ENCODE data around the gene PARP12. TPM values are rescaled to one million over a fixed set of nuclear protein-coding genes. Genes with fewer than 3 reads are reported as not detected.

Gene PARP12
- total RNA-seq, 1 donor from 2014 or later = 2.9 TPM

GRCh38 chr7:139976055-139976837 is 86.5 kb downstream of the PARP12 start:
- FAIRE-seq = no peak
- no peak for DNase-seq (ENCODE audit: low spot score in 2 of 2)

GRCh38 chr7:139974179-139974811 is 88.5 kb downstream of the PARP12 start:
- DNase-seq (ENCODE audit: low spot score in 2 of 2) (no peak), FAIRE-seq (no peak)

Small RNAs within 50 kb of the gene (small RNA-seq; reads per million reads assigned to genes)
- gene RF00019 = not detected

Other genes with a start within 250 kb of the PARP12 start
- 2.9 TPM for gene TBXAS1, start 233.7 kb downstream of the PARP12 start, total RNA-seq
- 16.3 TPM for gene KDM7A, start 114.0 kb upstream of the PARP12 start, total RNA-seq

Data from frontal cortex (tissue), 4 donors.